Medulla oblongata (tissue), 1 donor: ENCODE data around the gene STXBP6.
A peak's percentile ranks its signal among the peaks of the same experiment; 100 is the strongest.

Source experiments
- DNase-seq: peaks from one replicate; pipeline ENCODE4 v3.0.0-alpha.2; 2015; ENCODE audit errors: extremely low spot score

Gene STXBP6

DNA sequence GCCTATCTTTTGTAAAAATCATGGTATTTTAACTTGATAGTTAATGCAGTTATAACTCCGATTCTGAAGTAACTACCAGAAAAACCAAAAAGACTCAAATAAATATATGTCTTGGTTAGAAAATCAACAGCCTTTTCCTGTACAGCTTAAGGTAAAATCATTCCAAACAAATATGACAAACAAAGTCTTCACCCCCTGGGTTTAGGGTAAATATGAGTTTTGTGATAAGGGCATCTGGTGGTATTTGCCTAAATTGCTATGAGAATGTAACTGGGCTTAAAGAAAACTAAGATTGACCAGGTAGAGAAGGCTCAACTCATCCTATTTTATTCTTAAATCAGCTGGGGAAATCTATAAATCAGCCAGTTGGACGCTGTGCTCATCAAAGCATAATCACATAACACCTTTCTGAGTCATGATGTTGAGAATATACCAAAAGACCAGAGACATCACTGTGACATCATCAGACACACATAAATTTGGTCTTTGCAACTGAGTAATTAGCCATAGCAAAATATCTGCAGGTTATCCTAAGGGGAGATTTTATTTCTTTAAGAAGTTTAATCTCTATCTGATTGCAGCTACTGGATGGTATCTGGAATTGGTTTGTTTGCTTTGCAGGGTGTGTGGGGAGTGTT is 133.9 kb downstream of the STXBP6 start:
- DNase-seq, result no peak

DNA sequence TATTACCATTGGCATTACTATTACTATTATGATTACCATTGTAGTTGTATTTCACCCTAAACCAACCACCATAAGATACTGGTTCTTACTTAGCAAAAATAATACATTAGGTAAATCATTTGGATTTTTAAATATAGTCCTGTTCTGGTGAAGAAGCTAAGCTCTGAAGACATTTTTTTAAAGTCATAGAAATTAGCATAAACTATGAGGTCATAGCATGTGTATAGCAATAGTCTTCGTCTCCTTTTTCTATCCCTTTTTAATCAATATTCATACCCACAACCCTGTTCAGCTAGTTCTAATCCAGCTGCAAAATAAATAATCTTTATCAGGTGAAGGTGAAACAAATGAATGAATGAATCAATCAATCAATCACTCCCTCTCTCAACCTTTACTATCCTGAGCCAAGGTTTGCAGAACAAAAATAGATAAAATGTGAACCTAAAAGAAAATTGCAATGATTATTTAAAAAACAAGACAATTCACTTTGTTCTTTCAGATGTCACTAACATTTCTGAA is 134.5 kb downstream of the STXBP6 start:
- no peak for DNase-seq

DNA sequence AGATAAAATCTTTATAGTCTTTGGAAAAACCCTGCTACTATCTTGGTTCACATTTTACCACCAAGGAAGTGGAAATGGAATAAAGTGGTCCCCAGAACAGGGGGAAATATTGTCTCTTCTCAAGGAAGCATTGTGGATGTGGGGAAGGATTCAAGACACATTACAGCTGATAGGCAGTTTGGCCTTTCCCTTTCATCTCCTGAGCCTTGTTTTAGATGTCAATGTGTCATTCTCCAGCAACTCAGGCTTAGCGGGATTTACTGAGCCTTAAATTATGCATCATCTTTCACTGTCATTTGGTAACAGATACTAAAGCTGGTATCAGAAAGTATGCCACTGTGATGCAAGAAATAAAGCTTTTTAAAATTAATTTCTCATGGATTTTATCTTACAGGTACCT is 136.2 kb downstream of the STXBP6 start:
- DNase-seq, result no peak

DNA sequence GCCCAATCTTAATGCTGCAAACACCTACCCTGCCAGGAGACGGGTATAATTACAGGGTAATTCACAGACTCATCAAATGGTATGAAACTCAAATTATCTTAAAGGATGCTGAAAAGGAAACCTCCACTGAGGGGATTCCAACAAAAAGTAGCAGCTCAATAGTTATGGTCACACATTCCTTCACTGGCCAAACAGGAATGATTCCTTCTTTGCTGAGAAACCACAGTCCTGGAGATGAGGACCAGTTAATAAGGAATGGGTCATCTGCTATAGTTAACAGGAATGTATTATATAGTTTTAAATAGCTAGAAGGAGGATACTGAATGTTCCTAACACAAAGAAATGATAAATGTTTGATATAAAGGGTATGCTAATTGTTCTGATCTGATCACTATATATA is 136.9 kb downstream of the STXBP6 start:
- DNase-seq, result no peak

DNA sequence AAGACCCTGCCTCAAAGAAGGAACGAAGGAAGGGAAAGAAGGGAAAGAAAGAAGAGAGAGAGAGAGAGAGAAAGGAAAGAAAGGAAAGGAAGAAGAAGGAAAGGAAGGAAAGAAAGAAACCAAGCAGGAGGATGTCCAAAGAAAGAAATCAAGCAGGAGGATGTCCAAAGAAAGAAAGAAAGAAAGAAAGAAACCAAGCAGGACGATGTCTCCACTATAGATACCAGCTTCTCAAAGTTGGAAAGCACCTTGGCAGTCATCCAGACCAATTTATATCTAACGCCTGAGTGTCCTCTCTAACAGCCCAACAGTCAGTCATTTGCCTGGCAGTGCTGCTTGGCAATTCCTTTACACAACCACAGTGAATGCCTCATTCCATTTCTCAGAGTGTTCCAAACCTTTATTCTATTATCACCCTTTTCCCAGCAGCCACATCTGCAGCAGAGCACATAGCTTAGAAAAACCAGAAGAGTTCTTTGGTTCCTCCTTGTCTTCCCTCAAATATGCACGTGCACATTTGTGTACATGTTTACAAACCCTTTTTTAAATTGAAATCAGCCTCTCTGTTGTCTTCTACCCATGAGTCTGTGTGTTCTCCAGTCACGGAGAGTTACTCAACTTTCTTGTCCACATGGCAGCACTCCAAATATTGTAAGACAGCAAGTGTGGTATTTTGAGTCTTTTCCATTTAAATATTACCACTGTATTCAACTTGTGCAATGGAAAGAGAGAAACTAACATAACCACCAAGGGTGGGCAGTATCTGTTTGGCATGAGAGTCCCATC is 138.4 kb downstream of the STXBP6 start:
- DNase-seq, result no peak

DNA sequence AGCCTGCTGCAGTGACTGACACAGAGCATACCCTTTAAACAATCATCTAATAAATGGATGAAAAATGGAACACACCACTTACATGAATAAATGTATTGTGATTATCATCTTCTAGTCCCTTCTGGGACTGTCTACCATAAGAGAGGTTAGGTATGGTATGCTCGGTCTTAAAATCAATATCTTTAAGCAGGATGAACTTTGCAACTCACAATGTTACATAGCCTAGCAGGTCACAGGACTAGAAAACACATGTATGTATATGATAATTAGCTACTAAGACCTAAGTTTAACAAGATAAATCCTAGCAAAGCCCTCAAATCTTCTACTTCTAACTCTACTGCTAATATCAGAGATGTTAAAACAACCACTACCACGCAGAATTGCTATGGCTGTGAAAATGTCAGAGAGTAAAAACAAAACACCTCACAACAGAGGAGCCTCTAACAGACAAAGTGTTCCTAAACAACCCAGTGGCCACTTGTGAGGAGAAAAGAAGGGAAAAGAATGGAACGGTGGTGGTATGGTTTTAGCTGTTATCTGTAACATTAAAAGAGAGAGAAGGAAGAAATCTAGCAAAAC is 139.4 kb downstream of the STXBP6 start:
- no peak for DNase-seq

DNA sequence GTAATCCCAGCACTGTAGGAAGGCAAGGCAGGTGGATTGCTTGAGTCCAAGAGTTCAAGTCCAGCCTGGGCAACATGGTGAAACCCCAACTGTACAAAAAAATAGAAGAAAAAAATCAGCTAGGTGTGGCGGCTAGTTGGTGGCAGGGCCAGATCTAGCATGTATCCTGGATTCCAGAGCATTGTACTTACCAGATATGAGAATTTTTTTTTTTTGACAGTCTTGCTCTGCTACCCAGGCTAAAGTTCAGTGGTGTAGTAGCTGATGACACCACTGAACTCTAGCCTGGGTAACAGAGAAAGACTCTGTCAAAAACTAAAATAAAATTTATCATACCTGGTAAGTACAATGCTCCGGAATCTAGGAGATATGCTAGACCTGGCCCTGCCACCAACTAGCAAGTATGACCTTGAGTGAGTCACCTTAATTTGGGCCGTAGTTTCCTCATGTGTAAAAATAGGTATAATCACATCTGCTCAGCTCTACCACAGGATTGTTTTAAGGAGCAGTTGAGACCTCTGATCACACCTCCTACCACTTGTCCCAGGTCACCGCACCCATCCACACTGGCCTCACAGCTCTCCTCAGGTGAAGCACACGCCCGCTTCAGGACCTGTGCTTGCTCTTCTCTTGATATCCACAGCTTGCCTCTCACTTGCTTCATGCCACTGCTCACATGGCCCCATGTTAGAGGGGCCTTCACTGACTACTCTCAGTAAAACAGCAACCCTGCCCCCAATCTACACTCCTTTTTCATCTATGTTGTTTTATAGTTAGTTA is 140.2 kb downstream of the STXBP6 start:
- DNase-seq, result no peak

DNA sequence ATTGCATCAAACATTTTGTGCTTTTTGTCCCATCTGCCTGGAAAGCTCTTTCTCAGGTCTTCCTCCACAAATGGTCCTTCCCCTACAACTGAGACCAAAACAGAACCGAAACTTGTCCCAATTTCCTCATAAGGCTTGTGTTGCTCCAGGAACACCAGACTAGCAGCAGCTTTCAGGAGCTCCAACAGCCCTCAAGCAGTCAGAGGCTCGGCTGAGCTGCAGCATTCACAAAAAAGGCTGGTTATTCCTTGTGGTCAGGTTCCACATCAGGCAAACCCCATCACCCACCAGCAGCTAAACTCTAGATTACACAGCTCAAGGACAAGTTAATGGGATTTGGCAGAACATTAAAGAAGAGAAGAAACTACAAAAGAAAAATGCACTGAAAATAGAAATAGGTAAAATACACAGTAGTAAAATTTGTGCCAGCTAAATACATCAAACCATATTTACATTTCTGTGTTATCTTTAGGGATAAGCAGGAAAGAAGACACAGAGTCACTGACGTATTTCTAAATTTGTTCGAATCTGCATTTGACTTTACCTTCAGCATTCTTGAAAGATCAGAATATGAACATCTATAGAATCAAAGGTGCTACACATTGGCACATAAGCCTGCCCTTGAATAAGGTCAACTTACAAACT is 141.2 kb downstream of the STXBP6 start:
- peak; percentile 74 for DNase-seq

DNA sequence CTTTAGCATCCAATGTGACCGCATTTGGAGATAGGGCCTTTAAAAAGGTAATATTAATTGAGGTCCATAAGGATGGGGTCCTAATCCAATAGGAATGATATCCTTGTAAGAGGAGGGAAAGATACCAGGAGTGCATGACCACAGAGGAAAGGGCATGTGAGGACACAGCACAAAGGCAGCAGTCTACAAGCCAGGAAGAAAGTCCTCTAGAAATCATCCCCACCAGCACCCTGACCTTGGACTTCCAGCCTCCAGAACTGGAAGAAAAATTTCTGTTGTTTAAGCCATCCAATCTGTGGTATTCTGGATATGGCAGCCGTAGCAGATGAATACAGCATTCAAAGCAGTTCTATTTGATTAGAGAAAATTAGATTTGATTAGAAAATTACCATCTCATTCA is 145.4 kb downstream of the STXBP6 start:
- DNase-seq, result no peak

DNA sequence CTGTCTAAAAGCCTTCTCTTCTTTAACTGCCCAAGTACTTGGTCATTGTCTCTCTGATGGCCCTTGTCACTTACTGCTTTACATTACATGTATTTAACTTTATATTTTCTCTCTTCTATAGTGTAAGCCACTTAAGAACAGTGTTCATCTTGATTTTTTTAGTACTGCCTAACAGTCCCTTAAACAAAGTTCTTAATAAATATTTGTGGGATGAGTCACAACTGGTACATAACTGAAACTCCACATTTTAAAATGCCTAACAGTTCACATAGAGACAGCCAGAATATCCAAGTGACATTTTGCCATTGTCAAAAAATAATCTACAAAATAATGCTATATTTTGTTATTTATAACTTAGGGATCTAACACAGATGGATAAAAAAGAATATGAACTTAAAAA is 146.6 kb downstream of the STXBP6 start:
- DNase-seq, result no peak

DNA sequence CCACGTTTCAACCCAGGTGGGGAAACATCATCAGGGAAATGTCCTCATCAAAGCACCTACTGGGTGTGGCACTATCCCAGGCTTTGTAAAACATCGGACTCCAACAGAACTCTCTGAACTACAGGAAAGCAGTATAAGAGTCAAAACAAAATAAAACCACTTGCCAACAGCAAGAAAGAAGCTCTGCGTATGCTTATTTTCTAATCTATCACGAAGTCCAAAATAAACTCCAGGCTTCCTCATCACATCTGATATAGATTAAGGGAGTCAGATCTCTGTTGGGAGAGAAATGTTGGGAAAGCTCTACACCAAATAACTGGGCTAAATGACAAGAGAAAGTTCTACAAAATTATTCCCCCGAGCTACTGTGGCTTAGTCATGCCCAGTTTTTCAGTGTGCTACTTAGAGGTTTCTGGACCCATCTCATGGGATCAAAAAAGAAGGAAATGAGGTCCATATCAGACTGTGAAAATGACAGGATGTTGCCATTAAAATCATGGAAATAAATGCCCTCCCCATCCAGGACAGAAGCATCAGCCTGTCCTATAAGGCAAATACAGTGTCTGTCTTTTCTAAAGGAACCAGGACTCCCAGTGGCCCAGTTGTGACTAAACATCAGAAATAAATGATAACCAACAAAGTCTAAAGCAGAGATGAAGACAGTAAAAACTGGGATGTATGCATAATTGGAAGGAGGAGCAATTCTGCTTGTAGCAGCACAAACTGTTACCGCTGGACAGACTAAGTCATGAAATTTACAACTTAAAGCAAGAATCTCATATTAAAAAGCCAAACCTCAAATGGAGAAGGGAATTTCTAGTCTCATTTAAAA is 149.5 kb downstream of the STXBP6 start:
- peak; percentile 52 for DNase-seq

DNA sequence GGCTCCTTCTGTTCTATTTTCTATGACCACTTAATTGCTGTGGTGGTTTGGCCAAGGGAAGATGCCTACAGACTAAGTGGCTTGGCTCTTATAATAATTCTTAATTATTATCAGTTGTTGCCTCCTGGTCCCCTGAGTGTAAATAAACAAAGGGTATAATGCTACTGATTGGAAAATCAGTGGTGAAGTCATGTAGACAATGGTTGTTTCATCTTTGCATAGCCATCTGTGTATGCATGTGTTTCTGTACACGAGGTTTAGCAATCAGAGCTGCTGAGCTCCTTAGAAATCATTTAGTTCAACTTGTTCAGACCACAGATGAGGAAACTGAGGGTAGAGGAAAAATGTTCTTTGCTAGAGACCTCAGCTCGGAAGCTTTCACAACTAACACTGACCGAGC is 152.2 kb downstream of the STXBP6 start:
- DNase-seq, result no peak

DNA sequence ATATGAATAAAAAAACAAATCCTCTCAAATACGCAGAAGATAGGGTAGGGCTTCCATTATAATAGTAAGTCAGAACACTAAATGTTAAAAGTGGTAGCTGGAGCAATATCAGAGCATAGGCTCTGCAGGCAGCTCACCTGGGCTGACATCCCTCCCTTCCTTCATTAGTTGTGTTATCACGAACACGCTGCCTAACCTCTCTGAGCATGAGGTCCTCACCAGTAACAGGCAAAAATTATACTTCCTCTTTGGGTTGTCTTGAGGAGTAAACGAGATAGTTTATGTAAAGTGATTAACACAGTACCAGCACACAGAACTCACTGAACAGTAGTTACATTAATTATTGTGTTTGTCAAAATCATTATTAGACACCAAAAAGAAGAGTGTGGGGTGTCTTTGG is 154.3 kb downstream of the STXBP6 start:
- DNase-seq, result no peak

DNA sequence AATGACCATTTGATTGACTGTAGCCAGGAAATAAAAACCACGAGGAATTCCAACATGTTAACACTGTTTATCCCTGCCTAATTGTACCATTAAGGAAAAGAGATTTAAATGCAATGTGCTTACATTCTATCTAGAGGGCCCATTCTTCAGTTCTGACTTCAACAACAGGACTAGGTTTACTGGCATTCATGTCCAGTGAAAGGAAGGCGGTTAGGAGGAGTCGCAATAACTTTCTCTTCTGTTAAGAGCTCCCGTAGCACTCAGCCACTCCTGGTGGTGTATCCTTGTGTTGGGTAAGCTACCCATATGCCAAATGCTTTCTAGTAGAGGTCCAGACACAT is 154.7 kb downstream of the STXBP6 start:
- DNase-seq, result no peak

DNA sequence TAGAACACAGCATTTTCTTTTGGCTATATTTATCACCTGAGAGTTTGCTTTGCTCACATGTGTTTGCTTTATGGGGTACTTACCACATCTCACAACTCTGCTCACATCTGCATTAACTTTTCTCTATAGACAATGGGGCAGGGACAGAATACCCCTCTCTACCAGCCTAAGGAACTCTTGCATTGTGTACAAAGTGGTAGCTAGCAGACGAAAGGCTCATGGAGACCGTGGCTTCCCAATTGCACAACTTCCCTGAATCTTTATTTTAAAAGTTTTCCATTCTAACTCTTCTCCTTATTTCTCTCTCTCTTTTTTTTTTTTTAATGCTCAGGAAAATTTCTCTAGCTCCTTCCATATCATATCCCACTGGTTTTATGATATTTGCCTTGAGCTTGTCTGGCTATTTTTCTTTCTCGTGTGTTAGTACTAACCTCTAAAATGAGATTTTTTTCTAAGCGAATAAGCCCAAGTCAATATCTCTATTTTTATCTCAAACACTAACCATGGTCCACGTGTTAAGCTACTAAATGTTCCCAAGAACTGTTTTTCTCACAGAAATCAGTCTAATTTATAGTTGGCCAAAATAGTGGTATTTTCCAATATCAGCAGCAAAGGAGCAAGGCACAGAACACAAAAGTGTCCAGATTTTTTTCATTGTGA is 155.2 kb downstream of the STXBP6 start:
- DNase-seq, result no peak

DNA sequence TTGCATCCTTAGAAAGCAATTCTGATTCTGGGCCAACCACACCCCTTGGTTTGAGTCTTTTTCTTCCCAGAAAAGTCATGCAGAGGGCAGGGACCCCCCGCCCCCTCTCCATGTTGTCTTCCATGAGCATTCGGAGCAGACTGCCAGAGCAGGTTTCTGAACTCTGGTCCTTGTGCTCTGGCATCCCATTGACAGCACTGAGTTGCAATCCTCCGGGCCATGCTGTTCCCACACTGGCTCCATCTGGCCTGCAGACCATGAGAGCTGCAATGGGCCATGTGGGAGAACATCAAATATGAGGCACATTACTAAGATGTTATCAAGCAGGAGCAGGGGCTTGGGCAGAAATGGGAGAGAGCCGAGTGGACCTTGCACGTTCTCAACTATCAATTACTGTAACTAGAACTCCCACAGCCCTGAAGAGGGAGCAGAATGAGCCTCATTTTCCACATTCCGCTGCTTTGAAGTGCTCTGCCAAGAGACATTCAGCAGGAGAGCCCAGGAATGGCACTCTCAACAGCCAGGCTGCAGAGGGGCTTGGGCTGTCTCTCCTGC is 157.4 kb downstream of the STXBP6 start:
- DNase-seq, result no peak

DNA sequence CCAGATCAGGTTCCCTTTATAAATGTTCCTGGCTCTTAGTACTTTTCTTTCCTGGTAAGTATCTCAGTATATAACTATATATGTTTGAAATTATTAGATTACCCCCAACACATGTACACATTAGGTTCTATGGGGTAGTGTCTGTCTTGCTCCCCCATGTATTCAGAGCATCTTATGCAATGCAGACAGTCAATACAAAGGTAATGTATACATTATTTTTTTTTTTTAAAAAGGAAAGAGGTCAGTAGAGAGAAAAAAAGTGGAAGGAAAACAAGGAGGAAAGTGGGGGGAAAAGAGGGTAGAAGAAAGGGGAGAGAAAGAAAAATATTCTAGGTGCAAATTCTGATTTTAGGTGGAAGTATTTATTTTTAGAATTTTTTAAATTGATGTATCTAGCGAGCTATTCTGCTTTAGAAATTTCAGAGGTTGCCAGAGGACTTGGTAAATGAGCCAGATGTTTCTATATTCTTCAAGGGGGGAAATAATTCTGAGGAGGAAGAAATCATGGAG is 157.9 kb downstream of the STXBP6 start:
- DNase-seq, result no peak

DNA sequence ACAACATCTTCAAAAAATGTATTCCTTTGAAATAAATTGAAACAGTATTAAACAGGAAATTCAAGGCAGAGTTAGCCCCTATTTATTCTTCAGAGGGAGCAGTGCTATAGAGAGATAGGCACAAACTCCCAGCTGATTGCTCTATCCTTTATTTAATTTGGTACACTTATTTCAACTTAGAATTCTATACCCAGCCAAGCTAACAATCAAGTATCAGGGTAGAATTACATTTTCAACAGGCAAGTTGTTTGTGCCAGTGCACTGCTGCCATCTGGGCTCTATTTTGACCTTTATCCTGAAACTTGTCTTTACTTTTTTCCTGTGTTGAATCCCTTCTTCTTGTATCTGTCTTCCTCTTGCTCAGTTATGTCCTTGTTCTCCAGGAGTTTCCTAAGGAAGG is 159.2 kb downstream of the STXBP6 start:
- DNase-seq, result no peak

DNA sequence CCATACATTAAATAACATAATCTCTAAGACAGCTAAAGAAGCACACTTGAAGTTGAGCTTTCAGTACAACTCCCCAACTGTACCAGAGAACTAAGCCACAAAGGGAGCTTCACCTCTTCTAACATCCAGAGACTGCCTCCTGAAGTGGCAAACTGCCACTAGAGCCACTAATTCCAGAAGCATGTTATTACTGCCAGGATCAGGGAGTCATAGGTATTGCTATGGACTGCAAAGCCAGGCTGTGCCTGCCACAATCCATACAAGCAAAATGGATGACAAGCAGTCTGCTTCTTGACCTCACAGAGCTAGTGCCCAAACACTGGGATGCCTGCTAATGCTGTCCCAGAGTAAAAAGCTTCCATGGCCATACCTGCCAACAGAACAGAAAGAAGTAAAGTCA is 160.1 kb downstream of the STXBP6 start:
- no peak for DNase-seq

DNA sequence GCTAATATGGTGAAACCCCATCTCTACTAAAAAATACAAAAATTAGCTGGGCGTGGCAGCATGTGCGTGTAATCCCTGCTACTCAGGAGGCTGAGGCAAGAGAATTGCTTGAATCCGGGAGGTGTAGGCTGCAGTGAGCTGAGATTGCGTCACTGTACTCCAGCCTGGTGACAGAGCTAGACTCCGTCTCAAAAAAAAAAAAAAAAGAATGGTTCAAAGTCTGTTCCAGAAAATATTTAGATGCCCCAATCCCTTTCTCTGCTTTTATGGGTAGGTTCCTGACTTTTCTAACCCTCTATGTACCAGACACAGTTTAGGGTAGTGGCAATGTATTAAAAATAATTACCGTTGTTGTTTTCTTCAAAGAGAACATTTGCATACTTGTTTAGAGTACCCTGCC is 161.4 kb downstream of the STXBP6 start:
- DNase-seq, result no peak
